Right lobe of liver (tissue), 6 donors: ENCODE measurements around the gene MCC. TPM values are rescaled to one million over a fixed set of nuclear protein-coding genes. Genes with fewer than 3 reads are reported as not detected.

Experiments
- ATAC-seq, 4 donors: fragments of 200-7000 bp; cut with Tn5 transposase; one replicate each; pipeline ENCODE4 v1.9.1; 2020; ENCODE audit warnings: mild to moderate bottlenecking in 4 of 4, moderate library complexity in 4 of 4
- DNase-seq, 3 donors: peaks; one replicate each; pipeline ENCODE4 v3.0.0-alpha.2; 2020
- H3K27ac ChIP-seq, 3 donors: fragments of 200-600 bp; one replicate each; pipeline ENCODE4 v1.8.0; 2022
- H3K27me3 ChIP-seq, 2 donors: fragments of 200-600 bp; one replicate each; pipeline ENCODE4 v1.8.0; 2022
- H3K36me3 ChIP-seq, 4 donors: fragments of 200-600 bp; sonication (generic) in 1 of 4; one replicate each; pipeline versions ENCODE4 v1.5.1 to v1.8.0; 2017 to 2022; ENCODE audit warnings: control low read depth in 1 of 4
- H3K4me1 ChIP-seq, 4 donors: fragments of 200-600 bp; sonication (generic) in 1 of 4; one replicate each; pipeline versions ENCODE4 v1.5.1 to v1.8.0; 2017 to 2022; ENCODE audit warnings: control low read depth in 1 of 4
- H3K4me3 ChIP-seq, 3 donors: fragments of 200-600 bp; one replicate each; pipeline ENCODE4 v1.8.0; 2022
- H3K9me3 ChIP-seq, 4 donors: fragments of 200-600 bp; sonication (generic) in 1 of 4; one replicate each; pipeline versions ENCODE4 v1.5.1 to v1.8.0; 2017 to 2022; ENCODE audit warnings: control low read depth in 1 of 4
- CTCF ChIP-seq, 4 donors: fragments of 200-600 bp in 3 of 4; fragments of 450-650 bp in 1 of 4; IDR thresholded peaks; one replicate each; pipeline versions ENCODE4 v1.5.1 to v1.8.0; 2016 to 2022; ENCODE audit warnings: antibody characterized with exemption in 4 of 4, mild to moderate bottlenecking in 2 of 4
- POLR2A ChIP-seq: fragments of 450-650 bp; IDR thresholded peaks from one replicate; pipeline ENCODE4 v1.6.1; 2017; ENCODE audit warnings: antibody characterized with exemption, mild to moderate bottlenecking
- WGBS: methylation state at CpG from one replicate; pipeline ENCODE4 v1.1.6; 2018; ENCODE audit warnings: low coverage, low lambda C conversion rate; ENCODE audit not compliant: insufficient coverage; ENCODE audit errors: missing lambda C conversion rate; 5-methylcytosine and 5-hydroxymethylcytosine counted together
- intact Hi-C, 2 donors: fragments of 100-400 bp; cut with DNase I; formaldehyde crosslinking; loops; one replicate each; pipeline versions ENCODE4 v1.11.2 to v1.14.1; 2022
- total RNA-seq, 6 experiments: library from RNA; depleted of rRNA in 2 of 6; stranded (reverse); fragments of >200 nt in 2 of 6; fragmentation: NEBNext Ultra II Directional in 3 of 6; extraction: Animal tissue kit (Norgen Biotek cat#: 25700) in 3 of 6; gene quantifications; one replicate each; pipeline versions ENCODE4 v1.1.0 to v1.2.4, GENCODE V29; 2016 to 2023
- donor health status: DM: no; HTN: yes; CAD: no.
- donor health status: DM: no; HTN: no; CAD: no.
- donor health status: DM: no; HTN: no; CAD: no.
- donor health status: DM: no; HTN: yes; CAD: no.
- donor health status: DM: no; HTN: yes; CAD: no.

Gene MCC
- total RNA-seq, 6 experiments from 2014 or later = 23.1 to 35.2 (median 26.1) TPM

GRCh38 chr5:113367586-113367985, 120.7 kb downstream of the MCC start:
- intact Hi-C loops = no loop called here
- Histone ChIP-seq H3K27ac (no peak overlapping the region), H3K4me3 (no peak overlapping the region), H3K36me3 (no peaks in the 10 kb centered on the region), H3K9me3 (no peaks in the 10 kb centered on the region), H3K4me1 (no peaks in the 10 kb centered on the region), H3K27me3 (no peaks in the 10 kb centered on the region)
- 71% methylated on average over 1 of the region's 1 CpG for WGBS
- no peak for DNase-seq
- no peak for ATAC-seq
- TF ChIP-seq POLR2A = no peak

- no peak for DNase-seq
- no CpG with 5 or more reads among the region's 1 CpG for WGBS
- TF ChIP-seq POLR2A = no peak
- TF ChIP-seq CTCF (IDR thresholded peaks at IDR 0.05) = no peak
- Histone ChIP-seq H3K9me3 (no peaks in the 10 kb centered on the region), H3K4me3 (no peak overlapping the region), H3K27me3 (no peaks in the 10 kb centered on the region), H3K36me3 (no peaks in the 10 kb centered on the region), H3K4me1 (no peaks in the 10 kb centered on the region), H3K27ac (no peak overlapping the region)
- ATAC-seq = no peak
- intact Hi-C loops = no loop called here
Measured at GRCh38 chr5:113364466-113364865, 123.8 kb downstream of the MCC start.

GRCh38 chr5:113361701-113362100, 126.6 kb downstream of the MCC start:
- intact Hi-C loops = no loop called here
- ATAC-seq (peak; percentile 58 to 91 (median 74)), DNase-seq (peak in 1 of 3 donors; percentile 52)
- no peak overlapping the region for H3K27ac ChIP-seq
- H3K9me3 ChIP-seq = no peaks in the 10 kb centered on the region
- H3K4me3 ChIP-seq = no peak overlapping the region
- TF ChIP-seq POLR2A (no peak), CTCF (IDR thresholded peaks at IDR 0.05) (no peak)
- H3K4me1 ChIP-seq = peaks cover 0 to 2% (median 0%) of the 10 kb centered on the region in 4 donors
- 81% methylated on average over 1 of the region's 1 CpG for WGBS
- H3K36me3 ChIP-seq = no peaks in the 10 kb centered on the region
- H3K27me3 ChIP-seq = no peaks in the 10 kb centered on the region

GRCh38 chr5:113359419-113359818, 128.8 kb downstream of the MCC start:
- DNase-seq = no peak
- H3K27ac ChIP-seq = no peak overlapping the region
- no peak overlapping the region for H3K4me3 ChIP-seq
- ATAC-seq = no peak
- intact Hi-C loops = no loop called here
- no peaks in the 10 kb centered on the region for H3K36me3 ChIP-seq
- TF ChIP-seq POLR2A = no peak
- no peak for TF ChIP-seq CTCF (IDR thresholded peaks at IDR 0.05)
- no peaks in the 10 kb centered on the region for H3K9me3 ChIP-seq
- peaks cover 0 to 6% (median 0%) of the 10 kb centered on the region in 4 donors for H3K4me1 ChIP-seq
- H3K27me3 ChIP-seq = no peaks in the 10 kb centered on the region

- Histone ChIP-seq H3K36me3 (no peaks in the 10 kb centered on the region), H3K27ac (no peak overlapping the region), H3K9me3 (no peaks in the 10 kb centered on the region), H3K4me1 (peaks cover 0 to 6% (median 0%) of the 10 kb centered on the region in 4 donors), H3K27me3 (no peaks in the 10 kb centered on the region), H3K4me3 (no peak overlapping the region)
- 78% methylated on average over 3 of the region's 3 CpGs for WGBS
- no peak for ATAC-seq
- intact Hi-C loops = no loop called here
- TF ChIP-seq CTCF (IDR thresholded peaks at IDR 0.05) (no peak), POLR2A (no peak)
- DNase-seq = no peak
Measured at GRCh38 chr5:113358696-113359095, 129.6 kb downstream of the MCC start.
